ENCODE measurements around the gene CLASP1. TPM values are rescaled to one million over a fixed set of nuclear protein-coding genes. Genes with fewer than 3 reads are reported as not detected.

The CLASP1 gene
- total RNA-seq, 3 donors from 2014 or later: 30.0 to 64.6 (median 35.1) TPM

GRCh38 chr2:121427187-121427689 is 222.0 kb downstream of the CLASP1 start:
- DNase-seq (no peak), ATAC-seq (no peak)
- no peaks in the 10 kb centered on the region for H3K4me1 ChIP-seq (ENCODE audit: low read depth)
- intact Hi-C loops (cut with DNase I, micrococcal nuclease): no loop called here
- H3K36me3 ChIP-seq (ENCODE audit: low read depth): no peaks in the 10 kb centered on the region
- H3K4me3 ChIP-seq: no peak overlapping the region
- no peak for TF ChIP-seq CTCF (IDR thresholded peaks at IDR 0.05)
- no peaks in the 10 kb centered on the region for H3K9me3 ChIP-seq

DNA sequence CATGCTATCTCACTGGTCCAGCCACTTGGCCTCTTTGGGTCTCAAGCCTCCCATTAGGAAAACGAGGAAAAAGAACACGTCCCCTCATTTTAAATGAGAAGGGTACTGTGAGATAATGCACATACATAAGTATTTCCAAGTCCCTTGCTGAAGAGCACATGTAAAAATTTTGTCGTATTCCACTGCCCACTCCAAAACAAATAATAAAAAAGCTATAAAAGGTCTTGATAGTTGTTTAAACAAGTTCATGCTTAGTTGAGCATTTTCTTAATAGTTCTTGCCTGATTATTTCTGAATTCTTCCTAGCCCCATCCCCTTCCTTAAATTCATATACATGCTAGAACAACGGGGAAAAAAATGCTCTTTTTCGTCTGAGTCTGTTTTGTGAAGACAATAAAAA is 228.8 kb downstream of the CLASP1 start:
- ATAC-seq: no peak
- H3K36me3 ChIP-seq (ENCODE audit: low read depth): no peaks in the 10 kb centered on the region
- intact Hi-C loops (cut with DNase I, micrococcal nuclease): no loop called here

DNA sequence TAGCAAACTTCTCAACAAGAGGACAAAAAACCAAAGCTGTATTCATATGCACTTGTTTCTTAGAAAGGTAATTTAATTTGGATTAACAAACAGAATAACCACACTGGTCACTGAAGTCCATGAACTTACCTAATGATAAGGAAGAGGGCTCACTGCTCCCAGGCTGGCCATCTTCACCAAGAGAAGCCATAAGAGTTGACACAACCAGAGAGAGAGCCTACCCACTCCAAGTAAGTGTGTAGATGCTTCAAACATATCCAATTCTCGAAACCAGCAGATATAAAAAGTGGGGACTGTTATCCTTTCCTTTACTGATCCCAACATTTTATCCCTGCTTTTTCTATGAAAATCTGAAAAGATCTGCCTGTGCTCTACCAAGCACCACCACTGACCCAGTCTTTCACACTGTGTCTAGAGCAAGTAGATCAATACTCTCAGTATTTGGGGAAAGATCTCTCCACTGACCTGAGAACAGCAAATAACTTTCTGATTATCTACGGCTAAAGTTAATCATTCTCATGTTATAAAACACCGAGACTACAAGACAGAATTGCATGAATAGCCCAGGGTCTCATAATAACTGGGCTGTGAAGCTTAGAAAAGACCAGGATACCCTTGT is 230.1 kb downstream of the CLASP1 start:
- intact Hi-C loops (cut with DNase I, micrococcal nuclease): no loop called here
- Histone ChIP-seq H3K9me3 (no peaks in the 10 kb centered on the region), H3K4me1 (ENCODE audit: low read depth) (no peaks in the 10 kb centered on the region), H3K4me3 (no peak overlapping the region), H3K36me3 (ENCODE audit: low read depth) (no peaks in the 10 kb centered on the region)
- ATAC-seq: no peak
- DNase-seq: no peak
- no peak for TF ChIP-seq CTCF (IDR thresholded peaks at IDR 0.05)

More for the DNA sequence above, 228.8 kb downstream of the CLASP1 start:
- no peak overlapping the region for H3K4me3 ChIP-seq
- H3K9me3 ChIP-seq: no peaks in the 10 kb centered on the region
- no peaks in the 10 kb centered on the region for H3K4me1 ChIP-seq (ENCODE audit: low read depth)
- DNase-seq: no peak
- TF ChIP-seq CTCF (IDR thresholded peaks at IDR 0.05): no peak

- no peaks in the 10 kb centered on the region for H3K36me3 ChIP-seq (ENCODE audit: low read depth)
- H3K4me3 ChIP-seq: no peak overlapping the region
- no peak for ATAC-seq
- H3K9me3 ChIP-seq: no peaks in the 10 kb centered on the region
- no peak for DNase-seq
- intact Hi-C loops (cut with DNase I, micrococcal nuclease): no loop called here
- no peak for TF ChIP-seq CTCF (IDR thresholded peaks at IDR 0.05)
- H3K4me1 ChIP-seq (ENCODE audit: low read depth): no peaks in the 10 kb centered on the region
Observed at GRCh38 chr2:121418494-121419058, 230.7 kb downstream of the CLASP1 start.

- ATAC-seq: no peak
- no peak for DNase-seq
- no peaks in the 10 kb centered on the region for H3K4me1 ChIP-seq (ENCODE audit: low read depth)
- intact Hi-C loops (cut with DNase I, micrococcal nuclease): no loop called here
- H3K36me3 ChIP-seq (ENCODE audit: low read depth): no peaks in the 10 kb centered on the region
- H3K4me3 ChIP-seq: no peak overlapping the region
- no peak for TF ChIP-seq CTCF (IDR thresholded peaks at IDR 0.05)
- no peaks in the 10 kb centered on the region for H3K9me3 ChIP-seq
Observed at GRCh38 chr2:121417826-121418225, 231.4 kb downstream of the CLASP1 start.
